ENCODE measurements around the gene MYO1E.

GRCh38 chr15:59099162-59099685 is 273.4 kb downstream of the MYO1E start:
- no peak for TF ChIP-seq CTCF (IDR thresholded peaks at IDR 0.05 in 8 of 11, conservative IDR thresholded peaks at IDR 0.05 in 3 of 11)
- no peak for TF ChIP-seq POLR2A (IDR thresholded peaks at IDR 0.05)

Measured in spleen (tissue), 7 donors.